CD4-positive, alpha-beta T cell treated with Interleukin-21 for 1 hour (primary cell): ENCODE data around the gene MST1.
A peak's percentile ranks its signal among the peaks of the same experiment; 100 is the strongest.

Experiments
- DNase-seq: peaks from one replicate; pipeline ENCODE4 v3.0.0-alpha.2; 2020

The MST1 gene

DNA sequence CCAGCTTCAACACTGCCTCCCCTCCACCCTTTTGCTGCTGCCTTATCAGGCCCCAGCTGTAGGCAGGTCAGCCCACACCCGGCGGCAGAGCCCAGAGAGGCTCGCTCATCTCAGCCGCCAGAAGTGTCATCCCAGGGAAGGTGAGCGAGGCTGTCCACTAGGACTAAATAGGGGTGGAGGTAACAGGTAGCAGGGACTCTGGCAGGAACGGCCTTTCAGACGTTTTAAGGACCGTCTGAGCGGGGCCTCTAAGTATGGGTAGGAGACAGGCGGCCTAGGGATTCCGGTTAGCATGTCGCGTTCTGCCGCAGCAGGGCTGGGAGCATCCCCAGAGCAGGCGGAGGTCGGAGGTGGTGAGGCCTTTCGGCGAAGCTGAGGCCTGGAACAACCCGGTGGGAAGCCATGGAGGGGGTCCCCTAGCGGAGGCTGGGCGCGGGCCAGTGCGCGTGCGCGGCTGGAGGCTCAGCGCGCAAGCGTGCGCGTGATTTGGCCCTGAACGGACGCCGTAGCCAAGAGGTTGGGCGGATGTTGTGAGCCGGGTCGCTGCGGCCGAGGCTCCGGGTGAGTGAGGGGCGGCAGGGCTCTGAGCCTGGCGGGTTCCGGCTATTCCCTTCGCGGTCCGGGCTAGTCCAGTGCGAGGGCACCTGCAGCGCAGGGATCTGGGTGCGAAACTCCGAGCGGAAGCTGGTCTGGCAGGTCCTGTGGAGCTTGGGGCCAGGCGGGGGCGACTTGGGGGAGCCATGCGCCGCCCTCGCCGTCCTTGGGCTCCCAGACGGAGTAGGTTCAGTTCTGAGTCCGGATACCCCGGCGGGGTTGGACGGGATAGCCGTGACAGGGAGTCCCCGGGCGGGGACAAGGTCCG is at the start of gene MST1, which contains the start of gene RNF123:
Gene MST1, minus strand, starts transcription at position 429 of the 862 bp plus-strand sequence. CDS start 783 bp downstream, outside the sequence.
Gene RNF123, plus strand, starts transcription at position 512 of the 862 bp plus-strand sequence. CDS start 1,609 bp downstream, outside the sequence.
- DNase-seq, result peak; percentile 93

DNA sequence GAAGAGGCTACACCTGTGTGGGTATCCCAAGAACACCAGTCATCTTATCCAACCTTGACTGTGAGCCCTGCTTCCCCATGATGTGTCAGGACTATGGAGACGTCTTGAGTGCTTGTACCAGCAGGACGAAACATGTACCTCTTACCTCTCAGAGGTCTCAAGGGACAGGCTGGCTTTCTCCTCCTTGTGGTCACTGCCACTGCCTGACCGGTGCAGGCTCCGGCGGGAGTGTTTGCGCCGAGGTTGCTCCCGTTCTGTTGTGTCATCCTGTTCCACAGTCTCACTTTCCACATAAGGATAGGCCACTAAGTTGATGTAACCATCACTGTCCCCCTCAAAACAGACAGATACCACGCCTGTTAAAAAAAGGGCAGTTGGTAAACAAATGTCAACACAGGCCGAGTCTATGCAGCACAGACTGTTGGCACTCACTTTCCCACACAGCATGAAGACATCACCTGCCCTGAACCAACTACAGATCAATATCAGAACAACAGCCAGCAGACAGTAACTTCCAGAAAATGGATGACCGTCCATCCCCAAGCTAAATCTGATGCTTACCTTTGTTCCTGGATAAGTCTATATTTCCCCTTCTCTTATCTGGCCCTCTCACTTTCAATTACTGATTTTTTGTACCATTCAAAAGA is 48.9 kb upstream of the MST1 start:
- DNase-seq, result no peak

DNA sequence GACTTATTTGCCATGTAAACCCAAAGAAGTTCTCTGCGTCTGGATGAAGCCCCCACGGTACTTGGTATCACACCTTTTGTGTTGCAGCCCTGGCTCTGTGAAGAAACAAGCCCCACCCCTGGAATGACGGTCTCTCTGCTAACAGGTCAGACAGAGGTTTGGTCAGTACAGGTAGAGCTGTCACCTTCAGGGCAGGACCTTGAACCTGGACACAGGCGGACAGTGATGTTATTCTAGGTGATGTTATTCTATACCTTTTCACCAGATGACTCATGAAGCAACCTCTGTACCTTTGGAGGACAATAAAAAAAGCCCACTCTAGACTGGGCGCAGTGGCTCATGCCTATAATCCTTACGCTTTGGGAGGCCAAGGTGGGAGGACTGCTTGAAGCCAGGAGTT is 45.5 kb upstream of the MST1 start:
- no peak for DNase-seq

DNA sequence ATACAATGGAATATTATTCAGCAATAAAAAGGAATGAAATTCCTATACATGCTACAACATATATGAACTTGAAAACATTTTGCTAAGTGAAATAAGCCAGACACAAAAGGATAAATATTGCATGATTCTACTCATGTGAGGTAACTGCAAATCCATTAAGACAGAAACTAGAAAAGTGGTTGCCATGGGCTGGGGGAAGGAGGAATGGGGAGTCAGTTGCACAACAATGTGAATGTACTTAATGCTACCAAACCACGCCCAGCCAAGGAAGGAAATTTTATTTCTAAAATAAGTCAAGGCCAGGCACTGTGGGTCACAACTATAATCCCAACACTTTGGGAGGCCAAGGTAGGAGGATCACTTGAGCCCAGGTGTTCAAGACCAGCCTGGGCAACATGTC is 44.3 kb upstream of the MST1 start:
- no peak for DNase-seq

DNA sequence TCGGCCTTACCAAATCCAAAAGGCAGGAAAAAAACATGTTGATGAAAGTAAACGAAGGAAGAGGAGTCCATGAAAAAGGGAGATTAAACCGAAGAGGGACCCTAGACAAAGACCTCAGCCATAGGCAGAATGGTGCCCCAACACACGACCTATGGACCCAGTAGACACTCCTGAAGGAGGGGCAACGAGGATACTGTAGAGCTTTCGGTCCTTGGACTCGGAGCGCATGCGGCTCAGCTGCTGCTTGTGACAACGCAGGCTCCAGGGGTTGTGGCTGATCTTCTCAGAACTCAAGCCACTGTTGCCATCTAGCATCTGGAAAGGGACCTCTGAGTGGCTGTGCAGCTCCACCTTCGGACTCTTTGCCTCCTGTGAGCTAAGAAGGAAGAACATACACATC is 43.3 kb upstream of the MST1 start:
- no peak for DNase-seq

DNA sequence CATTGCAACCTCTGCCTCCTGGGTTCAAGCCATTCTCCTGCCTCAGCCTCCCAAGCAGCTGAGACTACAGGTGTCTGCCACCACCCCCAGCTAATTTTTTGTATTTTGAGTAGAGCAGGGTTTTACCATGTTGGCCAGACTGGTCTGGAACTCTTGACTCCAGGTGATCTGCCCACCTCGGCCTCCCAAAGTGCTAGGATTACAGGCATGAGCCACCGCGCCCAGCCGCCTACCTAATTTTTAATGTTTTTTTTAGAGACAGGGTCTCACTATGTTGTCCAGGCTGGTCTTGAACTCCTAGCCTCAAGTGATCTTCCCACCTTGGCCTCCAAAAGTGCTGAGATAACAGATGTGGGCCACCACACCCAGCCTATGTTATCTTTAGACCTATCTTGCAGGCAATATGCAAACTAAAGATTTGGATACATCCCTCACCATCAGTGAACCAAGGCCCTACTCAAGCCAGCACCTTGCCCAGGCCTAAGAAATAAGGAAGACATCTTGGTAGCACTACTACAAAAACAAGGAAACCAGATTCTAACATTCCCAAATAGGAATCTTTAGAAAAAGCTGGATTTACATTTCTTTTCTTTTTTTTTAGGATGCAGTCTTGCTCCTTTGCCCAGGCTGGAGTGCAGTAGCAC is 40.8 kb upstream of the MST1 start:
- no peak for DNase-seq

DNA sequence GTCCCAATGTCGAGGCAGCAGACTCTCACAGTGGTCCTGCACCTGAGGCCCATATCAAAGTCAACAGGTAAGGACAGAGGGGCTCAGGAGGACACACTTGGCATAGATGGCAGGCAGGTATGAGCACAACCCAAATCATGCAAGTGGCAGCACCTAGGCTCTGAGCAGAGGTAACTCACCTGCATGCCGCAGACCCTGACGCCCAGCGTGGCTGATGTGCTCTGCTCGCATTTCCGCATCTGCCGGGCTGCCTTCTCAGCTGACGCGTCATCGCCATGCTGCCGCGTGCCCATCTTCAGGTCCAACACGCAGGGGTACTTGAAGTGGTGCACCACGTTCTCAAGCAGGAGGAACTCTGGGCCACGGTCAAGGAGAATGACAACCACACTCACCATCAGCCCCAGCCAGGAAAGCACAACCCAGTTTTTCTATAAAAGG is 38.7 kb upstream of the MST1 start:
- no peak for DNase-seq

DNA sequence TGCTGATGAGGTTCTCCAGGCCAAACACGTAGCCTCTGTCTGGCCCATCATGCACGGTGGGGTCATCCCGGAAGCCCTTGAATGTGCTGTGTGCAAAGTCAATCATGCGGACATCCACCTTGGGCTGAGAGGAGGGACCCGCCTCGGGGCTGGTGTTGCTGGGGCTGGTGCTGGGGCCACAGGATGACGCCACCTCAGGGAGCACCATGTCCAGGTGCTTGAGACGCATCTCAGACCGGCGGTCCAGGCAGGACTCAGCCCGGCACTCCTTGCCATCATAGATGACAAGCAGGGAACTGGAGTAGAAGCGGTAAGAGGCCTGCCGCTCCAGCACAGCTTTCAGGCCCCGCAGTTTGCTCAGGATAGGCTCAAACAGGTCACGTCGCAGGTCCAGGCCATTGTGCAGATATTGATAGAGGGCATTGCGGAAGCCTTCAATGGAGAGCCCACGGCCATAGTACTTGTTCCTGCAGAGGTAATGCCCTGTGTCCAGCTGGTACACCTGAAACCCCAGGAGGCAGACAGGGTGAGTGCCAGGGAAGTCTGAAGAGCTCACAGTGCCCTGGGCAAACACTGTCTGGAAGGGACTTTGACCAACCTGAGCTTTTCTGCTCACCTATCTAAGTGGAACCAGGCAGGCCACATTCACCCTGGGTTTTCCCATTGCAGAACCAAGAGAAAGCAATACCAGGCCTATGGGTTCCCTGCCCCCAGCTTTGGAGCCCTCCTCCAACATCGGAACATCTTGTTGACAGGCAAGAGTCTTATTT is 38.1 kb upstream of the MST1 start:
- DNase-seq, result no peak

DNA sequence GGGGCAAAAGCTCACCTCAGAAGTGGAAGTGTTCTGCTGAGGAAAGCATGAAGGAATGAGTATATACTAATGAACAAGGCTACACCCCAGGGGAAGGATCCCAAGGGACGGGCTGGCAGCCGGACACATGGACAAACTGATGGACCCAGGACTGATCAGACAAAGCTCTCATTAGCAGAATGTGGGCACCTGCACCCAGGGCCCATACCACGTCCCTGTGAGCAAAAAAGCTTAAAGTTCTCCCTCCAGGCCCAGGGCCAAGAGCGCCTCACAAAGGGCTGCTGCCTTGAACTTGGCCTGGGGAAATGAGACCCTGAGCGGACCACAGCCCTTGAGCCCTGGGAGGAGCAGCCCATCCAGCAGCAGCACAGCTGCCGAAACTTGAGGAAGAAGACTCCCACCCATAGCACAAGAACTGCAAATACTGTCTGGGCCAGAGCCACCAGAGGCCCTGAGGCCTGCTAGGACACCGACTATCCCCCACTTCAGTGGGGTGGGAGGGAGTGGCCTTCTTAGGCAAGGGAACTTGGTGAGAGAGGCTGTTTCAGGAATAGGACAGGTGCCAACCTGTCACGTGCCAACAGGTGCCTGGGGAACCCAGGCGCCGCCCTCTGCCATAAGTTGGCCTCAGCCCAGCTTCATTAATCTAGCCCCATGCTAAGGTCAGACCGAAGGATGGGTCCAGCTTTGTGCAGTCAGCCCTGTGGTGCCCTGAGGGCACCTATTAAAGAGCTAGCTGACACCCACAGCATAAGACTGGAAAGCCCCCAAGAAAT is 36.8 kb upstream of the MST1 start:
- no peak for DNase-seq

DNA sequence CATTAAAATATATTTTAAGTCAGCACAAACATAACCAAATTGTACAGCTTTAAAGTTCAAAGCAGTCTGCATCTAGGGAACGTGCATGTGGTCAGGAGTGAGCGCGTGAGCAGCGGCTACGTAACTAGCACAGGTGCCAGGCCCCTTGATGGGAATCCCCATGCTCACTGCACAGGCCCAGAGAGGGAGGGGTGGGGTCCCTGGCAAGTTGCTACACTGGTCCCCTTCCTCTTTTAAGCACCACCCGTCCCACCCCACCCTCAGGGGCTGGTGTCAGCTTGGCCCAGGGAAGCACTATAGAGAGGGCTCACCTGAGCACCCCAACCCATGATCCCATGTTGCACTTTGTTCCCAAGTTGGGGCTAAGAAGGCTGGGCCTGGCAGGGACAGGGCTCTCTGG is 35.3 kb upstream of the MST1 start:
- DNase-seq, result peak; percentile 62

DNA sequence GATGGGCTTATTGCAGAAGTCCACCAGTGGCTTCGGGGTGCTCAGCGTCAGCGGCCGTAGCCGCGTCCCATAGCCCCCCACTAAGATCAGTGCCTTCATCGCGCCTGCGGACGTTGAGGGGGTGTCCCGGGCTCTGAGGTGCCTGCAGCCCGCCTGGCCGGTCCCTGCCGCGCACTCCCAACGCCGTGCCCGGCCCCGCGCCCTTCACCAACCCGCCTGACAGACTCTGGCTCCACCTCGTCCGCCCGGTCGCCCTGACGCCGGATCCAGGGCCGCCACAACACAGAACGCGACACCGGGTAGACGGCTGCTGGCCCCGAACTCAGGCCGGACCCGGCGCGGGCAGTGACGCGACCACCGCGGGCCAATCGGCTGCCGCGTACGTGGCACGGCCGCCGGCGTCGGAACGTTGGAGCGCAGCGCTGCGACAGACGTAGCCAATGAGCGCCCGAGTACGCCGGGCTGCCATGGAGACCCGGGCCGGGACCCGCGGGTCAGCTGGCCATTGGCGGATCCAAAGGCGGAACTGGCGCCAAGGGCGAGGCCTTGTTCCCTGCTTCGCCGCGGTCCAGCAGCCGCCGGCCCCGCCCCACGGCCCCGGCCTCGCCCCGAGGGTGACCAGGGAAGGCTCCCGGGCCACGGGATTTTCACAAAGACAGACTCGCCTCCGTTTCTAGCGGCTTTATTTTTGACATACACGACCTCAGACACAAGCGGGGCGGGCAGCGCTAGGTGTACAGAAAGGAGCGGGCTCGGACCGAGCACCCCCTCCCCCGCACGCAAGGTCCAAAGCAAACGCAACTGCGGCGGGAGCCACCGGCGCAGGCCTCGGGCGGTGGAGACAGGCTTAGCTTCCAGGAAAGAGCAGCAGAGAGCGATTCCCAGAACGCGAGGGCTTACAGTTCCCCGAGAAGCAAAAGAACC is 34.6 kb upstream of the MST1 start, which contains the start of gene GMPPB:
Gene GMPPB, minus strand, starts transcription at position 324 of the 924 bp plus-strand sequence. Its CDS starts 225 bp downstream, at position 99.
- DNase-seq, result peak; percentile 93

DNA sequence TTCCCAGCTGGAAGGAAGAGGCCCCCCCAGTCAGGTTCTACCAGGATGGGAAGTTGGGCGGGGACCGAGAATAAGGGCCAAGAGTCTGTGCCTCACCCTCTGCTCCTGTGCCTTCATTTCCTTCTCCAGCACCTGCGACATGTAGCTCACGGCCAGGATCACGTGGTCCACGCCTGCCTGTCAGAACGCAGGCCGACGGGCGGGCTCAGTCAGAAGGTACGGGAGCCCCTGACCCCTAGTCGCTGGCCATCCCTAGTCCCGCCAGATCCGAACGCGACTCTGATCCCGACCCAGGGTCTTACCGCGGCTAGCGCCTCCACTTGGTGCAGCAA is 34.0 kb upstream of the MST1 start:
- DNase-seq, result peak; percentile 67

DNA sequence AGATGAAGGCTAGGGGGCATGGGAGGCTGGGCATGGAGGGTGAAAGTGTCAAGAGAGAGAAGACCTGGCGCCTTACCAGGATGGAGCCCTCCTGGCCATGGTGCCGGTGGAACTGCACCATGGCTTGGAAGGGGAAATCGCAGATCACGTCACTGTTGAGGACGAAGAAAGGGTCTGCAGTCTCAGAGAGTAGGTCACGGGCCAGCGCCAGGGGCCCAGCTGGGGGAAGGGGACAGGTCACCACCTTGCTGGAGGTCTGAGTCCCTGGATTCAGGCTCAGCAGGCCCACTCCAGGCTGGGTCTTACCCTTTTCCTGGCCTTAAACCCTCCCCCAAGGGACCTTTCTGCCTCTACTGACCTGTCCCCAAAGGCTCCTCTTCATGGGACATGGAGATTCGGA is 33.6 kb upstream of the MST1 start:
- no peak for DNase-seq

DNA sequence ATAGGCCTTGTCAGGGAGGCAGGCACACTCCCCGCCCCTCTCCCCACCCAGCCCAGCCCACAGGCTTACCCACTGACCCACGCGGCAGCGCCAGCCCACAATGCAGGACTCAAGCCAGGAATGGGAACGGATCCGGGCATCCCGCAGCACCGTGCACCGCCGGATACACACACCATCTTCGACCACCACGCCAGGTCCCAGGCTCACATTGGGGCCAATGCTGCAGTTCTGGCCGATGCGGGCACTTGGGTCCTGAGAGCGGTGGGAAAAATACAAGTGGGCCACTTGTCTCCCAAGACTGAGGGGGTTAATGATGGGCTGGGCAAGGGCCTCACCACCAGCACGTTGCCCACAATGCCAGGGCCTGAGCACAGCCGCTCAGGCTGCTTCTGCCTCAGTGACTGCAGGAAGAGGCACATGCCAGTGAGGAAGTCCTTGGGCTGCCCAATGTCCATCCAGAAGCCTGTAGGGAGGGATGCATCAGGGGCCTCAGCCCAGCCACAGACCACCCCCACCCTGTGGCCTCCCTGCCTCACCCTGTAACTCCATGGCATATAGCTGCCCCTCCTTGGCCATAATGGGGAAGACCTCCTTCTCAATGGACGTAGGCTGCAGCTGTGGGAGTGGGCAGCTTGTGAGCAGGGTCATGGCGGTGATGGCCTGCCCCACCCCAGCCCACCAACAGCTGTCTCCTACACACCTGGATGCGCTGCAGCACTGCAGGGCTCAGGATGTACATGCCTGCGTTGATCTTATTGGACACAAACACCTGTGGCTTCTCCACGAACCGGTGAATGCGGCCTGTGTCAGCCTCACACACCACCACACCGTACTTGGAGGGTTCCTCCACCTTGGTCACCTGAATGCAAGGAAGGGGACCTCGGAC is 32.9 kb upstream of the MST1 start:
- DNase-seq, result no peak

DNA sequence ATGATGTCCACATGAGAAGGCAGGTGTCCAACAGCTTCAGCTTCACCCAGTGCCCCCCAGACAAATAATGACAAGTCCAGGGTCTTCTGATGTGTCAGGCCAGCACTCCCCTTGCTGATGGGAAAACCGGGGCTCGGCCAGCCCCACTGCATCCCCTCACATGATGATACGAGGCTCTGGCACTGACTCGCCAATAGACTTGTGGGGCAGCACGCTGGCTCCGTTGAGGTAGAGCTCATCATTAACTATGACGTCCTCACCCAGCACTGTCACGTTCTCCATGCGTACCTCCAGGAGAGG is 32.3 kb upstream of the MST1 start:
- no peak for DNase-seq

DNA sequence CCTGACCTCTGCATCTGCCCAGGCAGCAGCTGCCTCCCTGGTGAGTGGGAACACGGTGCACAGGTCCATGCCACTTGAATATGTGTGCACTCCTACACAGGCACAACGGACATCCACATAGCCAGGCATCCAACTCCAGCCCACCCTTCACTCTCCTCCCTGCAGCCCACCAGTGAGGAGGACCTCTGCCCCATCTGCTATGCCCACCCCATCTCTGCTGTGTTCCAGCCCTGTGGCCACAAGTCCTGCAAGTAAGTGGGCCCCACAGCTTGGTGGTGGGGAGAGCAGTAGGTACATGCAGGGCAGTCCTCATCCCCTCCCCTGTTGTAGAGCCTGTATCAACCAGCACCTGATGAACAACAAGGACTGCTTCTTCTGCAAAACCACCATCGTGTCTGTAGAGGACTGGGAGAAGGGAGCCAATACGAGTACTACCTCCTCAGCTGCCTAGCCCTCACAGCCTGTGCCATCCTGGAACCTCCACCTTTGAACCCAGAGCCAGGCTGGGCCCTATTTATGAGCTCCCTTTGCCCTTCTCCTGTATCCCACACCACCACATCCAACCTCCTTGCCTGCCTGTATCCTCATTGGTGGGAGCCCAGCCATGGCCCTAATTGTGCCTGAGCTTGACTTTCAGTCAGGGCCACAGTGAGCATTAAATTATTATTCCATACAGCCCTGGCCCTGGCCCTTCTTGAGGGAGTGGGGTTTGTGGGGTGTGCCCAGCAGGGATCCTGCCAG is 31.8 kb upstream of the MST1 start:
- no peak for DNase-seq

DNA sequence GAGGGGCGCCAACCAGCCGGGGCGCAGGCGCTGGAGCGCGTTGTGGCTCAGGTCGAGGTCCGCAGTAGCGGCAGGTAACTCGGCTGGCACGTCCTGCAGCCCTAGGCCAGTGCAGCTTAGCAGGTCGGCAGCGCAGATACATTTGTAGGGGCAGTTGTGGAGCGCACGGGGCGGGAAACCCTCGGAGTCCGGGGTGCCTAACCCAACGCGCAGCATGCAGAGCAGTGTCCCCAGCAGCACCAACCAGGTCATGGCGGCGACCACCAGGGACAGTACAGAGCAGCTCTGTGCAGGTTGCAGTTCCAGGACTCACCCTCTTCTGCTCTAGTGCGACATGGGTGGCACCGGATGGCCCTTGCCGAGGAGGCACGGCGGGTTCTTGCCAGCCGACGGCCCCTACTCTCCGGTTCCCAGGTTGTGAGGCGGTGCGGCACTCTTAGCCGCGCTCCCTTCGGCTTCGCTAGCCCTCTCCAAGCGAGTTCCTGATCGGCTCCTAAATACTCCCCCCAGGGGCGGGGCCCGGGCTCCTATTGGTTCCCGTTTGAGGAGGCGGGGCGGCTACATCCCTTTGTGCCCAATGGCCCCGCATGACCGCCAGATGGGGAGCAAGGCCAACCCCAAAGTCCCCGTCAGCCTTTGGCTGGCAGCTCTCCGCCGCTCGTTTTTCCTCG is 30.1 kb upstream of the MST1 start, which contains the start of gene AMIGO3:
Gene AMIGO3, minus strand, starts transcription at position 471 of the 671 bp plus-strand sequence. Its CDS starts 219 bp downstream, at position 252.
- DNase-seq, result peak; percentile 91

DNA sequence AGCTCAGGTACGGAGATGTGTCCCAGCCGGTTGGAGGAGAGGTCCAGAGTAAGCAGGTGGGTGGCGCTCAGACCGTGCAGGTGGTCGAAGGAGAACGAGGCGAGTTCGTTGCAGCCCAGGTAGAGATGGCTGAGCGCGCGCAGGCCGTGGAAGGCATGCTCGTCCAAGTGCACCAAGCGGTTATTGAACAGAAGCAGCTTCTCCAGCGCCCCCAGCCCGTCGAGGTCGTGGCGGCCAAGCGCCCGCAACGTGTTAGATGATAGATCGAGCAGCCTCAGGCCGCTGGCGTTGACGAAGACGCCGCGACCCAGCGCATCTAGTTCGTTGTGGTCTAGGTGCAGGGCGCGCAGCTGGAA is 29.6 kb upstream of the MST1 start:
- DNase-seq, result no peak
